BE2C (cell line): Measurements from ENCODE around the gene EPHA2.

Experiments
- DNase-seq: peaks from one replicate; pipeline ENCODE4 v3.0.0-alpha.2; 2020
- H3K27me3 ChIP-seq: fragments of 250-450 bp; sonication (Bioruptor Pico); 2 replicates; pipeline ENCODE4 v1.5.1; 2020; ENCODE audit warnings: mild to moderate bottlenecking
- H3K36me3 ChIP-seq: fragments of 250-450 bp; sonication (Bioruptor Pico); 2 replicates; pipeline ENCODE4 v1.5.1; 2020; ENCODE audit warnings: mild to moderate bottlenecking
- H3K4me1 ChIP-seq: fragments of 250-450 bp; sonication (Bioruptor Pico); 2 replicates; pipeline ENCODE4 v1.5.1; 2020
- H3K4me3 ChIP-seq: 2 replicates; pipeline ENCODE4 v1.5.1; 2011; ENCODE audit warnings: low read depth, low read length
- H3K9me3 ChIP-seq: fragments of 250-450 bp; sonication (Bioruptor Pico); 2 replicates; pipeline ENCODE4 v1.5.1; 2020
- TF ChIP-seq, protein P1 (sequence below): IDR thresholded peaks from 2 replicates; pipeline ENCODE4 v1.5.1; 2012; ENCODE audit warnings: mild to moderate bottlenecking, low read depth, low read length

Gene EPHA2

GRCh38 chr1:16078925-16079656, 76.8 kb downstream of the EPHA2 start:
- Histone ChIP-seq H3K9me3 (no peaks in the 10 kb centered on the region), H3K27me3 (no peaks in the 10 kb centered on the region), H3K36me3 (no peaks in the 10 kb centered on the region), H3K4me3 (no peak overlapping the region), H3K4me1 (peaks cover 19% of the 10 kb centered on the region)
- DNase-seq = peak; percentile 76
- TF ChIP-seq, protein P1, sequence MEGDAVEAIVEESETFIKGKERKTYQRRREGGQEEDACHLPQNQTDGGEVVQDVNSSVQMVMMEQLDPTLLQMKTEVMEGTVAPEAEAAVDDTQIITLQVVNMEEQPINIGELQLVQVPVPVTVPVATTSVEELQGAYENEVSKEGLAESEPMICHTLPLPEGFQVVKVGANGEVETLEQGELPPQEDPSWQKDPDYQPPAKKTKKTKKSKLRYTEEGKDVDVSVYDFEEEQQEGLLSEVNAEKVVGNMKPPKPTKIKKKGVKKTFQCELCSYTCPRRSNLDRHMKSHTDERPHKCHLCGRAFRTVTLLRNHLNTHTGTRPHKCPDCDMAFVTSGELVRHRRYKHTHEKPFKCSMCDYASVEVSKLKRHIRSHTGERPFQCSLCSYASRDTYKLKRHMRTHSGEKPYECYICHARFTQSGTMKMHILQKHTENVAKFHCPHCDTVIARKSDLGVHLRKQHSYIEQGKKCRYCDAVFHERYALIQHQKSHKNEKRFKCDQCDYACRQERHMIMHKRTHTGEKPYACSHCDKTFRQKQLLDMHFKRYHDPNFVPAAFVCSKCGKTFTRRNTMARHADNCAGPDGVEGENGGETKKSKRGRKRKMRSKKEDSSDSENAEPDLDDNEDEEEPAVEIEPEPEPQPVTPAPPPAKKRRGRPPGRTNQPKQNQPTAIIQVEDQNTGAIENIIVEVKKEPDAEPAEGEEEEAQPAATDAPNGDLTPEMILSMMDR = peak; percentile 73

DNA sequence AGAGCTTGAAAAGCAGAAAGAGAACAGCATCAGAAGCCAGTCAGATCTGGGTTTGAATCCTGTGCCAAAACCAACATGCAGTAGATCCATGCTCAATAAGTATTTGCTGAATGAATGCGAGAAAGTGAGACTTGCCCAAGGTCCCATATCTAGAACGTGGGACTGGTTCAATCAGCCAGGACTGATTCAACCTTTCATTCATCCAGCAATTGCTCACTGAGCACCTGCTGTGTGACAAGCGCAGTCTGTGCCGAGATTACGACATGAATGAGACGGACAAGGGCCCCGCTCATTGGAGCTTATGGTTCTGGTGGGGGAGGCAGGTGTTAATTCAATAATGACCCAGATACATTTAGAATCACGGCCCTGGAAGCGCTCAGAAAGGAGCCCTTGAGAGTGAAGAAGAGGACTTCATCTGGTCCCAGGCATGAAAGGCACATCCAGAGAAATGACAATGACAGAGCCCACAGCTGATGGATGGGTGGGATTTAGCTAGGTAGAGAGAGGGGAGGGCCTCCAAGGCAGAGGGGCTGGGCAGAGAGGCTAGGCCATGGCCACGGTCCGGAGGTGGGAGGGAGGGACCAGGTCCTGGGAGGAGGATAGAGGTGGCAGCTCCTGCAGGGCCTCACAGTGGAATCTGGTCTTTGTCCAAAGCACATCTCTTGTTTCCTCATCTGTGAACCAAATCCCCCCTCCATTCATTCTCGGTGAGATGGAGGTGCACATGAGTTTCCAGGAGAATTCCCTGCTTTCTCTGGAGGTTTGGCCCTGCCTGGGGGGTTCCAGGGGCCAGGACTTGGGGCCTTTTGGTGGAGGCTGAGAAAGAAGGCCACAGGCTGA, 78.2 kb downstream of the EPHA2 start:
- no peaks in the 10 kb centered on the region for H3K27me3 ChIP-seq
- H3K36me3 ChIP-seq = no peaks in the 10 kb centered on the region
- no peak overlapping the region for H3K4me3 ChIP-seq
- H3K4me1 ChIP-seq = peaks cover 19% of the 10 kb centered on the region
- peak; percentile 19 for DNase-seq
- TF ChIP-seq, protein P1 = no peak
- no peaks in the 10 kb centered on the region for H3K9me3 ChIP-seq

GRCh38 chr1:16076865-16077238, 79.0 kb downstream of the EPHA2 start:
- Histone ChIP-seq H3K27me3 (no peaks in the 10 kb centered on the region), H3K9me3 (no peaks in the 10 kb centered on the region), H3K4me1 (peaks cover 19% of the 10 kb centered on the region), H3K4me3 (no peak overlapping the region), H3K36me3 (no peaks in the 10 kb centered on the region)
- TF ChIP-seq, protein P1 = no peak
- DNase-seq = peak; percentile 84

DNA sequence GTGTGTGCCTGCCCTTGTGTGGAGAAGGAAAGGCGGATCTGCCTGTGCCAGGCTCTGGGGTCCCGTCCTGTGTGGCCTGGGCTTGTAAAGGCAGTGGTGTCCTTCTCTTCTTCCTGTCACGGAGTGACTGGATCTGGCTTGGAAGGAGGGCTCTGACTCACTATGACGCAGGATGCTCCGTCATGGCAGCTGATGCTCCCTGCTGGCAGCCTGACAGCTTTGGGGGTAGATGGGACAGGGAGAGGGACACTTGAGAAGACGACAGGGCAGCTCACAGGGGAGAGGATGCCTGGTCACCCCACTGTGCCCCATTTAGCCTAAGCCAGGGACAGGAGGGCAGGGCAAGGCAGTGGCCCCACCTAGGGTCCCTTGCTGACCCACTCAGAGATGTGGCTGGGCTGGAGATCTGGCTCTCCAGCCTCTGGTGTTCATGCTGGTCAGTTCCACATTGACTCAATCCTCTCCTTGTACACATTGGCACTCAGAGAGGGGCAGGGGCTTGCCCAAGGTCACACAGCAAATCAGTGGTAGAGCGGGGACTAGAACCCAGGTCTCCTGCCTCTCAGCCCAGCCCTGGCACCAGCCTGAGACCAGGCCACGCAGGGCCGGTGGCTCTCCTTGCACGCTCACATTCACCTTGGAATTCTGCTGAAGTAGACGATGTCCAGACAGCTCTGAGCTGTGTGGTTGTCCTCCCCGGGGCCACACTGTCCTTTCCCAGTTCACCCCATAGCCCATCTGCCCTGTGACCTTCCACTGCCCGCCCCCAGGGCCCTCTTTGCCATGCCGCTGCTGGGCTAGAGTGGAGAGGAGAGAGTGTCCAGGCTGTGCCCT, 79.6 kb downstream of the EPHA2 start:
- Histone ChIP-seq H3K36me3 (no peaks in the 10 kb centered on the region), H3K27me3 (no peaks in the 10 kb centered on the region), H3K9me3 (no peaks in the 10 kb centered on the region), H3K4me3 (no peak overlapping the region), H3K4me1 (peaks cover 19% of the 10 kb centered on the region)
- peak; percentile 56 for DNase-seq
- TF ChIP-seq, protein P1 = no peak

GRCh38 chr1:16075337-16076030, 80.4 kb downstream of the EPHA2 start:
- Histone ChIP-seq H3K4me1 (peaks cover 19% of the 10 kb centered on the region), H3K4me3 (no peak overlapping the region), H3K27me3 (no peaks in the 10 kb centered on the region), H3K9me3 (no peaks in the 10 kb centered on the region), H3K36me3 (no peaks in the 10 kb centered on the region)
- DNase-seq = no peak
- TF ChIP-seq, protein P1 = no peak
